A549 (cell line): ENCODE measurements around the gene SHC3. TPM values are rescaled to one million over a fixed set of nuclear protein-coding genes. Genes with fewer than 3 reads are reported as not detected.

Source experiments
- ATAC-seq, 2 experiments: fragments of 200-7000 bp in 1 of 2; fragments of >200 bp in 1 of 2; cut with Nextera tagmentation in 1 of 2; cut with Tn5 transposase in 1 of 2; 3 replicates each; pipeline versions ENCODE4 v1.8.0 to v1.9.1; 2018 to 2020; ENCODE audit warnings: mild to moderate bottlenecking in 1 of 2, moderate library complexity in 1 of 2
- CTCF ChIA-PET: fragments of 300-600 bp; sonication (Branson Sonifier 250); formaldehyde crosslinking; extraction: SDS; loops from one replicate; lab custom pipeline; 2021; ENCODE audit warnings: antibody characterized with exemption, inconsistent platforms; lab: Yijun Ruan, JAX
- POLR2A ChIA-PET: fragments of 350-600 bp; formaldehyde crosslinking; extraction: SDS; loops from one replicate; lab custom pipeline; 2021; ENCODE audit warnings: antibody characterized with exemption, inconsistent platforms; lab: Yijun Ruan, JAX
- DNase-seq, 2 experiments: peaks; one replicate each; pipeline versions ENCODE4 v3.0.0 to v3.0.0-alpha.2; 2011 to 2016; ENCODE audit warnings: low read depth in 1 of 2, low spot score in 1 of 2
- FAIRE-seq: peaks from 2 replicates; lab custom pipeline; 2011; peaks lifted over from hg19 to GRCh38; lab: Jason Lieb, UNC
- H3K27ac ChIP-seq, 2 experiments: fragments of >200 bp; sonication (Bioruptor Twin); formaldehyde crosslinking; 3 replicates each; pipeline ENCODE4 v1.5.1; 2016 to 2017
- H3K4me1 ChIP-seq: fragments of >200 bp; sonication (Bioruptor Twin); formaldehyde crosslinking; 3 replicates; pipeline ENCODE4 v1.6.1; 2016
- H3K4me2 ChIP-seq: fragments of >200 bp; sonication (Bioruptor Twin); formaldehyde crosslinking; 3 replicates; pipeline ENCODE4 v1.6.1; 2016
- H3K4me3 ChIP-seq: fragments of >200 bp; sonication (Bioruptor Twin); formaldehyde crosslinking; 3 replicates; pipeline ENCODE4 v1.5.1; 2016
- H3K9me3 ChIP-seq: fragments of >200 bp; sonication (Bioruptor Twin); formaldehyde crosslinking; 3 replicates; pipeline ENCODE4 v1.6.1; 2016
- BHLHE40 ChIP-seq: IDR thresholded peaks from 2 replicates; pipeline ENCODE4 v1.6.1; 2012; ENCODE audit warnings: low read depth, low read length, inconsistent platforms
- CBX2 ChIP-seq: fragments of 200-600 bp; sonication (generic); IDR thresholded peaks from 2 replicates; pipeline ENCODE4 v1.6.1; 2016; ENCODE audit warnings: low read depth, mild to moderate bottlenecking, borderline replicate concordance
- CEBPB ChIP-seq, 2 experiments: fragments of >200 bp in 1 of 2; sonication (Bioruptor Twin) in 1 of 2; formaldehyde crosslinking in 1 of 2; IDR thresholded peaks; 2 replicates each; pipeline ENCODE4 v1.6.1; 2012 to 2016
- CHD4 ChIP-seq: fragments of 200-600 bp; sonication (generic); IDR thresholded peaks from 2 replicates; pipeline ENCODE4 v1.6.1; 2016; ENCODE audit warnings: antibody characterized with exemption, mild to moderate bottlenecking, borderline replicate concordance
- EHMT2 ChIP-seq: fragments of 200-600 bp; sonication (generic); IDR thresholded peaks from 2 replicates; pipeline ENCODE4 v1.6.1; 2016; ENCODE audit warnings: antibody characterized with exemption, low read depth, mild to moderate bottlenecking, moderate library complexity
- ESRRA ChIP-seq: fragments of 150-350 bp; IDR thresholded peaks from 2 replicates; pipeline ENCODE4 v1.6.1; 2014; ENCODE audit warnings: mild to moderate bottlenecking, low read length, borderline replicate concordance
- FOSL2 ChIP-seq, 2 experiments: fragments of 450-650 bp in 1 of 2; fragments of >200 bp in 1 of 2; sonication (Bioruptor Twin) in 1 of 2; formaldehyde crosslinking; IDR thresholded peaks; 2 replicates each; pipeline versions ENCODE4 v1.5.0 to v1.6.1; 2016 to 2020; ENCODE audit warnings: mild to moderate bottlenecking in 1 of 2, moderate library complexity in 1 of 2
- GATA3 ChIP-seq: IDR thresholded peaks from 2 replicates; pipeline ENCODE4 v1.6.1; 2012; ENCODE audit warnings: borderline replicate concordance
- HDAC2 ChIP-seq: fragments of 200-600 bp; sonication (generic); IDR thresholded peaks from 2 replicates; pipeline ENCODE4 v1.6.1; 2016
- HOXB13 ChIP-seq: fragments of 250-450 bp; sonication (Bioruptor Pico); IDR thresholded peaks from 2 replicates; pipeline ENCODE4 v1.5.0; 2020; ENCODE audit warnings: low read depth, mild to moderate bottlenecking, moderate library complexity
- JUN ChIP-seq, 2 experiments: fragments of >200 bp; sonication (Bioruptor Twin); formaldehyde crosslinking; IDR thresholded peaks; 2 replicates in 1 of 2; 3 replicates in 1 of 2; pipeline ENCODE4 v1.6.1; 2016 to 2017
- MAZ ChIP-seq: fragments of 150-350 bp; IDR thresholded peaks from 2 replicates; pipeline ENCODE4 v1.6.1; 2014; ENCODE audit warnings: antibody characterized with exemption, low read depth, low read length, borderline replicate concordance
- MYC ChIP-seq: IDR thresholded peaks from 2 replicates; pipeline ENCODE4 v1.6.1; 2012; ENCODE audit warnings: mild to moderate bottlenecking, inconsistent platforms, low read length, improper control_type of control experiment, borderline replicate concordance
- PHF8 ChIP-seq: fragments of 200-600 bp; sonication (generic); IDR thresholded peaks from 2 replicates; pipeline ENCODE4 v1.6.1; 2016; ENCODE audit warnings: low read depth, mild to moderate bottlenecking, antibody characterized with exemption, moderate library complexity, borderline replicate concordance
- POLR2AphosphoS2 ChIP-seq: conservative IDR thresholded peaks from 2 replicates; pipeline ENCODE4 v1.6.1; 2012; ENCODE audit warnings: low read length, improper control_type of control experiment, inconsistent platforms
- SMC3 ChIP-seq: fragments of >200 bp; sonication (Bioruptor Twin); formaldehyde crosslinking; IDR thresholded peaks from 3 replicates; pipeline ENCODE4 v1.6.1; 2018; ENCODE audit warnings: inconsistent platforms
- TFCP2L1 ChIP-seq: fragments of 250-450 bp; sonication (Bioruptor Pico); IDR thresholded peaks from 2 replicates; pipeline ENCODE4 v1.5.0; 2021; ENCODE audit warnings: mild to moderate bottlenecking
- ZSCAN20 ChIP-seq: fragments of 250-450 bp; sonication (Bioruptor Pico); IDR thresholded peaks from 2 replicates; pipeline ENCODE4 v1.8.0; 2022; ENCODE audit warnings: mild to moderate bottlenecking, moderate library complexity
- WGBS: methylation state at CpG from one replicate; pipeline ENCODE4 v1.1.6; 2017; ENCODE audit errors: missing lambda C conversion rate; 5-methylcytosine and 5-hydroxymethylcytosine counted together
- polyA plus RNA-seq, 4 experiments: library from polyadenylated mRNA; depleted of rRNA in 3 of 4; stranded (reverse); fragments of >200 nt; fragmentation: RNase III in 1 of 4; extraction: RNeasy Plus Mini Kit Qiagen cat#74134 plus additional on column Dnase treatment in 1 of 4; gene quantifications; 2 replicates in 3 of 4; 3 replicates in 1 of 4; pipeline ENCODE4 v1.2.3, GENCODE V29; 2011 to 2017
- TF ChIP-seq, protein P1 (sequence below): fragments of 250-450 bp; sonication (Bioruptor Pico); IDR thresholded peaks from 2 replicates; pipeline ENCODE4 v1.5.0; 2021; ENCODE audit warnings: mild to moderate bottlenecking, moderate library complexity, borderline replicate concordance
- TF ChIP-seq, protein P2 (sequence below): IDR thresholded peaks from 2 replicates; pipeline ENCODE4 v1.6.1; 2012

The SHC3 gene
- polyA plus RNA-seq, 2 of the 4 experiments (the other 2 are of a cell fraction) = 0.09 to 0.88 TPM

DNA sequence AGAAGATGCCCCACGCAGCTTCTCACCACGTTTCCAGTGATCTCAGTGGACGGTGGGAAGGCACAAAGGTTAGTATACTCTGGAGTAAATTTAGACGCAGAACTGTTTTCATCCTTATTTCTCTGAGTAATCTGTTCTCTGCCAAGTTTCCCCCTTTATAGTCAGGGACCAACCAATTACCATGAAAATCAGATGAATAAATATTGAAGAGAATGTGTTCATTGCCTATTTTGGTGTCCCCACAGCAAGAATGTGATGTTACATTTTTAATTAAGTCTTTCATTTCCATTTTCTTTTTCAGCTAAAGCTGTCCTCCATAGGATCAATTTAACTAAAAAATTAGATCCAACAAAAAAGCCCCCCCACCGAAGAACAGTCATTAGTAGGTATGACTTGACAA is 146.0 kb downstream of the SHC3 start:
- Histone ChIP-seq H3K4me1 (no peaks in the 10 kb centered on the region), H3K4me3 (no peak overlapping the region), H3K4me2 (no peak overlapping the region), H3K27ac (no peak overlapping the region), H3K9me3 (peaks cover 29% of the 10 kb centered on the region)
- 27% methylated on average over 5 of the region's 5 CpGs for WGBS
- ChIA-PET CTCF (interaction anchor here (1.4 to 1.5 kb wide), 2 partner anchors 11 to 32 kb away, joined by 3 to 5 read pairs; no protein-coding TSS in a partner anchor), POLR2A (no interaction called here)
- FAIRE-seq = no peak
- DNase-seq = no peak
- TF ChIP-seq HDAC2 = no peak
- TF ChIP-seq ESRRA = no peak
- TF ChIP-seq BHLHE40 = no peak
- no peak for TF ChIP-seq POLR2AphosphoS2
- TF ChIP-seq, protein P1, sequence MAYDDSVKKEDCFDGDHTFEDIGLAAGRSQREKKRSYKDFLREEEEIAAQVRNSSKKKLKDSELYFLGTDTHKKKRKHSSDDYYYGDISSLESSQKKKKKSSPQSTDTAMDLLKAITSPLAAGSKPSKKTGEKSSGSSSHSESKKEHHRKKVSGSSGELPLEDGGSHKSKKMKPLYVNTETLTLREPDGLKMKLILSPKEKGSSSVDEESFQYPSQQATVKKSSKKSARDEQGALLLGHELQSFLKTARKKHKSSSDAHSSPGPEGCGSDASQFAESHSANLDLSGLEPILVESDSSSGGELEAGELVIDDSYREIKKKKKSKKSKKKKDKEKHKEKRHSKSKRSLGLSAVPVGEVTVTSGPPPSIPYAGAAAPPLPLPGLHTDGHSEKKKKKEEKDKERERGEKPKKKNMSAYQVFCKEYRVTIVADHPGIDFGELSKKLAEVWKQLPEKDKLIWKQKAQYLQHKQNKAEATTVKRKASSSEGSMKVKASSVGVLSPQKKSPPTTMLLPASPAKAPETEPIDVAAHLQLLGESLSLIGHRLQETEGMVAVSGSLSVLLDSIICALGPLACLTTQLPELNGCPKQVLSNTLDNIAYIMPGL (CRISPR knock-in tag) = no peak
- TF ChIP-seq MAZ = no peak
- ATAC-seq = no peak

DNA sequence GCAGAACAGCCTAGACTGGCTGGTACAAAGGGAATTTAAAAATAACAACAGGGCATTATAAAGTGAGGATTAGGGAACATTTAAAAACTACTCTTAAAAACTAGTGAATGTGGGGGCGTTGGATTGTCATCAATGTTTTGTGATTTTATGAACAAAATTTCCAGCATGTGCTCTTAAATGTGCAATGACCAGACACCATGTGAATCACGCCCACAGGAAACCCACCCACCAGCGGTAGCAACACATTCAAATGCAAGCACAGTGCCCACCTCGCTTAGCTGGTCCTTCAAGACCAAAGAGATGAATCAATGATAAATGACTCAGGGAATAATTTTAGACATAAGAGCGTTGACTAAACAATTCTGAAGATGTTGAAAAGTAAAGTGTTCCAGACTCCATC is 146.4 kb downstream of the SHC3 start:
- WGBS = 28% methylated on average over 5 of the region's 5 CpGs
- no peak for TF ChIP-seq HOXB13 (CRISPR knock-in tag)
- no peak for TF ChIP-seq GATA3
- TF ChIP-seq CBX2 = no peak
- no peak for TF ChIP-seq ZSCAN20
- no peak for TF ChIP-seq CEBPB (IDR thresholded peaks at IDR 0.05)
- TF ChIP-seq, protein P2, sequence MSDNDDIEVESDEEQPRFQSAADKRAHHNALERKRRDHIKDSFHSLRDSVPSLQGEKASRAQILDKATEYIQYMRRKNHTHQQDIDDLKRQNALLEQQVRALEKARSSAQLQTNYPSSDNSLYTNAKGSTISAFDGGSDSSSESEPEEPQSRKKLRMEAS = no peak
- no peak for TF ChIP-seq EHMT2
- TF ChIP-seq PHF8 = no peak
- no peak for TF ChIP-seq JUN (IDR thresholded peaks at IDR 0.05)
- TF ChIP-seq MYC = no peak
- no peak for TF ChIP-seq SMC3
- TF ChIP-seq, all 56 proteins: peak for 0

DNA sequence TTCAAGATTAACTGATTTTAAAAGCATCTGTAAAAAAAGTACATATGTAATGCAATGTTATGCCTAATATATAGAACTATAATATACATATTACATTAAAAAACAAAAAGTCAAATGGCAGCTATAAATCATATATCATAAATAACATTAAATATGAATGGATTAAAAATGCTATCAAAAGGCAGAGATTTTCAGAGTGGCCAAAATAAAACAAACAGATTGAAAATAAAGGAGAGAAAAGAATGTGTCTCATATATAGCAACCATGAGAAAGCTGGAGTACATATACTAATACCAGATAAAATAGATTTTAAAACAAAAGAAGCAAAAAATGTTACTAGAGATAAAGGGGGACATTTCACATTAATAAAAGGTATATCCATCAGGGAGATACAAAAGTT is 148.8 kb downstream of the SHC3 start:
- no peak for ATAC-seq
- peaks cover 29% of the 10 kb centered on the region for H3K9me3 ChIP-seq
- CTCF ChIA-PET = no interaction called here

More for the DNA sequence above, 146.4 kb downstream of the SHC3 start:
- Histone ChIP-seq H3K9me3 (peaks cover 29% of the 10 kb centered on the region), H3K4me1 (no peaks in the 10 kb centered on the region), H3K27ac (no peak overlapping the region), H3K4me2 (no peak overlapping the region), H3K4me3 (no peak overlapping the region)
- DNase-seq (no peak), FAIRE-seq (no peak), ATAC-seq (no peak)
- ChIA-PET CTCF (interaction anchor here (1.4 to 1.5 kb wide), 2 partner anchors 10 to 31 kb away, joined by 3 to 5 read pairs; no protein-coding TSS in a partner anchor), POLR2A (no interaction called here)

More for the DNA sequence above, 148.8 kb downstream of the SHC3 start:
- no peak for FAIRE-seq
- Histone ChIP-seq H3K27ac (no peak overlapping the region), H3K4me3 (no peak overlapping the region), H3K4me2 (no peak overlapping the region), H3K4me1 (no peaks in the 10 kb centered on the region)
- POLR2A ChIA-PET = no interaction called here
- TF ChIP-seq, protein P2 = no peak
- TF ChIP-seq GATA3 (no peak), JUN (IDR thresholded peaks at IDR 0.05) (no peak), SMC3 (no peak), CEBPB (IDR thresholded peaks at IDR 0.05) (no peak), CHD4 (no peak), FOSL2 (IDR thresholded peaks at IDR 0.05) (no peak), FOSL2 (CRISPR knock-in tag; IDR thresholded peaks at IDR 0.05) (no peak), TFCP2L1 (CRISPR knock-in tag) (no peak)
- TF ChIP-seq, protein P1 (CRISPR knock-in tag) = no peak
- DNase-seq = no peak
